Measurements from ENCODE around the gene KCNJ1.

The KCNJ1 gene

DNA sequence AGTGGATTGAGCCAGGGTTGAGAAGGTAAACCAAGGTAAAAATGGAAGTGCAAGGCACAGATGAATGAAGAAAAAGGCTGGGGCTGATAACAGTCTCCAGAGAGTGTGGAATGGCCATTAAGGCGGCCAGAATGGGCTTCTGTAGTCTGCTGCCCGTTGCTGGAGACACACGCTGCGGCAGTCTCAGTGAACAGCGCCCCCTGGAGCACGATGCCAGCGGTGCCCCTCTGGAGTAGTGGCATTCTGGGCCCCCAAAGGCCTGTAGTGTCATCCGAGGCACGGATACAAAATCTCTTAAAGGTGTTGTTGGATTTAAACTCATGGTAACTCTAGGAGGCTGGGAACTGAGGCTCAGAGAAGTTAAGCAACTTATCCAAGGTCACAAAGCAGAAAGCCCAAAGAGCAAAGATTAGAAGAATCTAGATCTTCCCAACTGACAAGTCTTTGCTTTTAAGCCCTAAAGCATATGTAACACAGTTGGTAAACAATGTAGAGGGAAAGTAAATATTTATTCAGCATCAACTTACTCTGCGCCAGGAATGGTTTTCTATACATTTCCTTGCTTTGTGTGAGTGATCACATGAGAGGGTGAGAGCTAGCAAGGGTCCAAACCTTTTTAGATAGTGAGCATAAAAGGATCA, 18.2 kb downstream of the KCNJ1 start:
- H3K4me3 ChIP-seq (ENCODE audit: low read length): no peak overlapping the region
- TF ChIP-seq, protein P1, sequence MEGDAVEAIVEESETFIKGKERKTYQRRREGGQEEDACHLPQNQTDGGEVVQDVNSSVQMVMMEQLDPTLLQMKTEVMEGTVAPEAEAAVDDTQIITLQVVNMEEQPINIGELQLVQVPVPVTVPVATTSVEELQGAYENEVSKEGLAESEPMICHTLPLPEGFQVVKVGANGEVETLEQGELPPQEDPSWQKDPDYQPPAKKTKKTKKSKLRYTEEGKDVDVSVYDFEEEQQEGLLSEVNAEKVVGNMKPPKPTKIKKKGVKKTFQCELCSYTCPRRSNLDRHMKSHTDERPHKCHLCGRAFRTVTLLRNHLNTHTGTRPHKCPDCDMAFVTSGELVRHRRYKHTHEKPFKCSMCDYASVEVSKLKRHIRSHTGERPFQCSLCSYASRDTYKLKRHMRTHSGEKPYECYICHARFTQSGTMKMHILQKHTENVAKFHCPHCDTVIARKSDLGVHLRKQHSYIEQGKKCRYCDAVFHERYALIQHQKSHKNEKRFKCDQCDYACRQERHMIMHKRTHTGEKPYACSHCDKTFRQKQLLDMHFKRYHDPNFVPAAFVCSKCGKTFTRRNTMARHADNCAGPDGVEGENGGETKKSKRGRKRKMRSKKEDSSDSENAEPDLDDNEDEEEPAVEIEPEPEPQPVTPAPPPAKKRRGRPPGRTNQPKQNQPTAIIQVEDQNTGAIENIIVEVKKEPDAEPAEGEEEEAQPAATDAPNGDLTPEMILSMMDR (conservative IDR thresholded peaks at IDR 0.05; ENCODE audit: low read depth, low read length): peak; percentile 86

DNA sequence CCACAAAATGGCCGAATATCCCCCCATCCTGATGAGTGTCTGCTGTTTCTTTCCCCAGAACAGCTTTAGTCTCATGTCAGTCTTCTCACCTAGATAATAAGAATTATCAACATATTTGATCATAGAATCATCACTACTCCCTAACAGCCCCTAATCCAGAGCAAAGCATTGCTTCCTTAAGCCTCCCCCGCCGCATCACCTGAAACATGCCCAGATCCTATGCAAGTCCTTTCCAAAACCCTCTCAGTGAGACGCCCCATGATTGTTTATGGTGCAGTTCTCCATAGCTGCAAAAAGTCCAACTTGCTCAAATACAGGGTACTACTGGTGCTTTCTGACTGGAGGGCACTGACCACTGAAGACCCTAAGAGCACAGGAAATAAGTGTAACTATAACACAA, 20.1 kb downstream of the KCNJ1 start:
- no peak for DNase-seq (ENCODE audit: low read depth)
- TF ChIP-seq, protein P1 (conservative IDR thresholded peaks at IDR 0.05; ENCODE audit: low read depth, low read length): no peak
- no peak overlapping the region for H3K4me3 ChIP-seq (ENCODE audit: low read length)

More for the DNA sequence above, 18.2 kb downstream of the KCNJ1 start:
- no peak for DNase-seq (ENCODE audit: low read depth)

DNA sequence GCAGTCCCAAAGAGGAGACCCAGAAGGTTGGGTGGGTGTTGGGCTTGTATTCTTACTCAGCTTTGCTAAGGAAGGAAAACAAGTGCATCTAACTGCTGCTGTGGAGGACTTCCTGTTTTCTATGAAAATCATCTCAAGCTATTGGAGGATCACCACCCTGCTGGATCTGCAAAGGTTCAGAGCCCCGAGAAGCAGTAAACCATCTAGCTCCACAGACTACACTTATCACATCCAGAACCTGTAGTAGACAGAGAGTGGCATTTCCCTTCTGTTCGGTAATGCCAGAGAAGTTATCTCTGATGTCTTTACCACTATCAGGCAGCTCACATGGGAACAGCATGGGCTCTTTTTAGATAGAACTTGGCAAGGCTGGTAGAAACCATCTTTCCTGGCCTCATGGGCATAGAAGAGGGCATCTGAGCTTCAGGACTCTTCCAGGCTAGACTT, 21.7 kb downstream of the KCNJ1 start:
- H3K4me3 ChIP-seq (ENCODE audit: low read length): no peak overlapping the region
- TF ChIP-seq, protein P1 (conservative IDR thresholded peaks at IDR 0.05; ENCODE audit: low read depth, low read length): no peak
- DNase-seq (ENCODE audit: low read depth): no peak

DNA sequence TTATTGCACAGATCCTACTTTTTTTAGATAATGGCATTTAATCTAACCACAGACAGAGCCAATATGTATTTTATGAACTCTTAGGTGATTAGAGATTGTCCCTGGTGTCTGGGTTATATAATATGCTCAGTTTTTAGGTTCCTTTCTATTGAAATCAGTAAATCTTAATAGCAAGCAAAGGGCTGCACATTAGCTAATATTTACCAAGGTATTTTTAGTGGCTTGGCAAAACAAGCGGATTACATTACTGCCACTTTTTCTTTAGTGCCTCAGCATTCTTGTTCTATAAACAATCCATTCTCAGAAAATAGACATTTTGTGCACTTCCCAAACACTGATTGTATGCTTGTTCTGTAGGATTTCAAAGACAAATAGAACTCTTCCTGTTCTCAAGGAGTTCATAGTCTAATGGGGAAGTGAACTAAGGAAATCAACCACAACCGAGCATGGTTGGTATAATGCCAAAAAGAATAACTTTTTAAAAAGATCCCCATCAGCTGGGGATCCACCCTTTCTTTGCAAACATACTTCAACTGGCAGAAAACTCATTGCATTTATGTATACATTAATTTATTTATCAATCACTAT, 23.8 kb downstream of the KCNJ1 start:
- no peak for DNase-seq (ENCODE audit: low read depth)
- no peak overlapping the region for H3K4me3 ChIP-seq (ENCODE audit: low read length)
- TF ChIP-seq, protein P1 (conservative IDR thresholded peaks at IDR 0.05; ENCODE audit: low read depth, low read length): no peak

DNA sequence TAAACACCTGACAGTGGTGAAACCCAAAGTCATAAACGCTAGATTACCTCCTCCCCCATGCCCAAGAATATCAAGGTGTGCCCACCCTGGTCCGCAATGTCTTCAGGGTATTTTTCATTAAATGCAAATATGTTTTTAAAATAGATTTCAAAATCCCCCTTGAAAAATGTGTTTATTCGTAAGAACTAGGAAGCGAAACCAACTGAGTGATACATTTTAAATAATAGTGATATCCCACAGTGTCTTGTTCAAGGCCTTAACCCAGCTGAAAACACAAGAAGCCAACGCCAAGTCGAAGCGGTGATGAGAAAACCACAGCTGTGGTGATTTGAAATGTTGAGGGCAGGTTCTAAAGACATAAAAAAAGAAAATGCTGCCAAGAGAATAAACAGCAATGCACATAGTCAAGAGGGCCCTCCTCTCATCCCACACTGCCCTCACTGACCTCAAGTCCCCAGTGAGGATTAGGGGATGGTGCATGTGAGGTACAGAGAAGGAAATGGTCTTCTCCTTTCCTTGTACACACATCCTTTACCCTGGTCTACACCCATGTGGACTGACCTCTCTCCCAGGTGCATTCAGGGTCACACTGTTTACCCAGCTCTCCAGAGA, 25.5 kb downstream of the KCNJ1 start:
- no peak for DNase-seq (ENCODE audit: low read depth)
- TF ChIP-seq, protein P1 (conservative IDR thresholded peaks at IDR 0.05; ENCODE audit: low read depth, low read length): no peak
- no peak overlapping the region for H3K4me3 ChIP-seq (ENCODE audit: low read length)

DNA sequence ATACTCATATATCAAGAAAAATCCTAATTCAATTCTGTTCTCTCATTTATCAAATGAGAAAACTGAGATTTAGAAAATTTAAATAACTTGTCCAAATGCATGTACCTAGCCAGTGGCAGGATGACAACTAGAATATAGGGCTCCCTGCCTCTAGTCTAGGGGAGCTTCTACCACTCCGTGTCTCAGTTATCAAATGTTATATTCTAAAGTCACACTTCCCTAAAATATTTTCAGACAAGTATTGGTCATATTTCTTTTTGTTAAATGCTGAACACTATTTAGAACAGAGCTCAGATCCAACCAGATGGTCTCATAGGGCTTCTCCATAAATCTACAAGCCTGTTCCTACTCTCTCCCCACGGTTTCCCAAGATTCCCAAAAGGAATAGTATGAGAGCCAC, 26.3 kb downstream of the KCNJ1 start:
- H3K4me3 ChIP-seq (ENCODE audit: low read length): no peak overlapping the region
- DNase-seq (ENCODE audit: low read depth): no peak
- TF ChIP-seq, protein P1 (conservative IDR thresholded peaks at IDR 0.05; ENCODE audit: low read depth, low read length): no peak

DNA sequence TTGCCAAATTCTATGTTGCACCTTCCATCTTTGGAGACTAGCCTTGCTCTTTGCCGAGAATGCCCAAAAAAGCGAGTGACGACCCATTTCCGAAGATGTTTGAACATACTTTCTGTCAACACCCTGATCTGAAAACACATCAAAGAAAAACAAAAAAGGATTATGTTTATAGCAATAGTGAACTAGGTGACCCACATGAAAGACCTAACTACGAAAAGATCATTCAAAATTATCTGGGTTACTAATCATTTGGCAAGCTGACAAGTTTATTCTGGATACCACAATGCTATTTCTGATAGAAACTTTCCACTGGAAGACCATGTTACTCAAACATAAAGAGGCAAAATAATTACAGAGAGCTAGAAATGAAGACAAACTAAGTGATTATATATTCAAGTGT, 27.0 kb downstream of the KCNJ1 start:
- DNase-seq (ENCODE audit: low read depth): no peak
- no peak overlapping the region for H3K4me3 ChIP-seq (ENCODE audit: low read length)
- TF ChIP-seq, protein P1 (conservative IDR thresholded peaks at IDR 0.05; ENCODE audit: low read depth, low read length): no peak

All from retinal pigment epithelial cell (primary cell).